Measurements from ENCODE around the gene ACIN1. TPM values are rescaled to one million over a fixed set of nuclear protein-coding genes. Genes with fewer than 3 reads are reported as not detected.

ACIN1 gene
- total RNA-seq, 1 donor from 2014 or later = 161 TPM

- intact Hi-C loops (cut with DNase I) = no loop called here
- H3K4me3 ChIP-seq = no peak overlapping the region
- TF ChIP-seq CTCF (IDR thresholded peaks at IDR 0.05) = no peak
- peaks cover 12% of the 10 kb centered on the region for H3K4me1 ChIP-seq
- DNase-seq = no peak
- peak; percentile 42 for ATAC-seq
- no peaks in the 10 kb centered on the region for H3K9me3 ChIP-seq
- no peaks in the 10 kb centered on the region for H3K27me3 ChIP-seq
- no peak overlapping the region for H3K27ac ChIP-seq
- no peaks in the 10 kb centered on the region for H3K36me3 ChIP-seq
Observed at GRCh38 chr14:23045419-23046357, 49.2 kb downstream of the ACIN1 start.

GRCh38 chr14:23044840-23045239 lies 50.1 kb downstream of the ACIN1 start:
- Histone ChIP-seq H3K27me3 (no peaks in the 10 kb centered on the region), H3K27ac (no peak overlapping the region), H3K36me3 (no peaks in the 10 kb centered on the region), H3K4me3 (no peak overlapping the region), H3K9me3 (no peaks in the 10 kb centered on the region), H3K4me1 (peaks cover 12% of the 10 kb centered on the region)
- DNase-seq = no peak
- intact Hi-C loops (cut with DNase I) = no loop called here
- no peak for TF ChIP-seq CTCF (IDR thresholded peaks at IDR 0.05)
- ATAC-seq = no peak

GRCh38 chr14:23043754-23044153 lies 51.2 kb downstream of the ACIN1 start:
- Histone ChIP-seq H3K4me1 (peaks cover 12% of the 10 kb centered on the region), H3K9me3 (no peaks in the 10 kb centered on the region), H3K4me3 (no peak overlapping the region), H3K27me3 (no peaks in the 10 kb centered on the region), H3K36me3 (no peaks in the 10 kb centered on the region), H3K27ac (no peak overlapping the region)
- TF ChIP-seq CTCF (IDR thresholded peaks at IDR 0.05) = no peak
- ATAC-seq (no peak), DNase-seq (no peak)
- intact Hi-C loops (cut with DNase I) = no loop called here

GRCh38 chr14:23043145-23043544 lies 51.8 kb downstream of the ACIN1 start:
- ATAC-seq = no peak
- Histone ChIP-seq H3K4me1 (peaks cover 12% of the 10 kb centered on the region), H3K36me3 (no peaks in the 10 kb centered on the region), H3K27ac (no peak overlapping the region), H3K27me3 (no peaks in the 10 kb centered on the region), H3K9me3 (no peaks in the 10 kb centered on the region), H3K4me3 (no peak overlapping the region)
- intact Hi-C loops (cut with DNase I) = no loop called here
- DNase-seq = no peak
- TF ChIP-seq CTCF (IDR thresholded peaks at IDR 0.05) = no peak

- Histone ChIP-seq H3K27ac (no peak within 1 kb of the TSS), H3K27me3 (no peaks in the 10 kb centered on the region), H3K36me3 (no peaks in the 10 kb centered on the region), H3K4me1 (peaks cover 12% of the 10 kb centered on the region), H3K4me3 (no peak within 1 kb of the TSS), H3K9me3 (no peaks in the 10 kb centered on the region)
- no peak for TF ChIP-seq CTCF (IDR thresholded peaks at IDR 0.05)
- intact Hi-C loops (cut with DNase I) = no loop called here
- ATAC-seq = no peak
- DNase-seq = no peak
Observed at GRCh38 chr14:23042162-23042965, 52.6 kb downstream of the ACIN1 start, which contains the start of gene PSMB11. Gene PSMB11, plus strand, starts transcription at chr14:23042212. Its CDS starts 14 bp downstream, at chr14:23042226.
